Tibial nerve (tissue), 4 donors: Measurements from ENCODE around the gene CDKN3. TPM values are rescaled to one million over a fixed set of nuclear protein-coding genes. Genes with fewer than 3 reads are reported as not detected.
"Not testable (repeated sequence)": the region's sequence is repeated elsewhere in the genome, so short reads cannot be mapped to it uniquely, and the experiment has no call there.

Experiments used
- DNase-seq, 2 donors: peaks; one replicate each; pipeline ENCODE4 v3.0.0-alpha.2; 2019; ENCODE audit warnings: low spot score in 2 of 2
- H3K27ac ChIP-seq, 4 donors: fragments of 200-600 bp; sonication (generic) in 3 of 4; one replicate each; pipeline ENCODE4 v1.5.1; 2017 to 2019; ENCODE audit warnings: mild to moderate bottlenecking in 1 of 4
- H3K27me3 ChIP-seq, 2 donors: fragments of 200-600 bp; sonication (generic) in 1 of 2; one replicate each; pipeline versions ENCODE4 v1.5.1 to v1.6.0; 2017 to 2019
- H3K36me3 ChIP-seq, 3 donors: fragments of 200-600 bp; sonication (generic); one replicate each; pipeline ENCODE4 v1.5.1; 2018 to 2019
- H3K4me1 ChIP-seq, 4 donors: fragments of 200-600 bp; sonication (generic) in 3 of 4; one replicate each; pipeline ENCODE4 v1.5.1; 2017 to 2019
- H3K4me3 ChIP-seq, 4 donors: fragments of 200-600 bp; sonication (generic) in 3 of 4; one replicate each; pipeline ENCODE4 v1.5.1; 2017 to 2019; ENCODE audit warnings: mild to moderate bottlenecking in 1 of 4, moderate library complexity in 1 of 4
- H3K9me3 ChIP-seq, 4 donors: fragments of 200-600 bp; sonication (generic) in 3 of 4; one replicate each; pipeline ENCODE4 v1.5.1; 2017 to 2019
- EP300 ChIP-seq, 2 donors: sonication (generic); formaldehyde crosslinking; IDR thresholded peaks; one replicate each; pipeline ENCODE4 v1.6.1; 2017; ENCODE audit warnings: antibody characterized with exemption in 2 of 2, mild to moderate bottlenecking in 1 of 2
- POLR2A ChIP-seq, 2 donors: fragments of 450-650 bp; IDR thresholded peaks; one replicate each; pipeline ENCODE4 v1.6.1; 2017; ENCODE audit warnings: antibody characterized with exemption in 2 of 2, mild to moderate bottlenecking in 2 of 2, moderate library complexity in 2 of 2
- WGBS, 2 donors: methylation state at CpG; one replicate each; pipeline ENCODE4 v1.1.5; 2018; 5-methylcytosine and 5-hydroxymethylcytosine counted together
- total RNA-seq, 4 donors: library from RNA; depleted of rRNA; stranded (reverse); fragments of >200 nt; gene quantifications; one replicate each; pipeline ENCODE4 v1.1.0, GENCODE V29; 2016
- TF ChIP-seq, protein P1 (sequence below), 5 experiments: fragments of 200-600 bp in 3 of 5; fragments of 450-650 bp in 2 of 5; sonication (generic) in 3 of 5; IDR thresholded peaks; one replicate each; pipeline ENCODE4 v1.5.1; 2016 to 2019; ENCODE audit warnings: antibody characterized with exemption in 5 of 5, mild to moderate bottlenecking in 3 of 5, moderate library complexity in 2 of 5

Gene CDKN3
- total RNA-seq, 4 donors from 2014 or later = 3.6 to 4.6 TPM; not detected in 2

DNA sequence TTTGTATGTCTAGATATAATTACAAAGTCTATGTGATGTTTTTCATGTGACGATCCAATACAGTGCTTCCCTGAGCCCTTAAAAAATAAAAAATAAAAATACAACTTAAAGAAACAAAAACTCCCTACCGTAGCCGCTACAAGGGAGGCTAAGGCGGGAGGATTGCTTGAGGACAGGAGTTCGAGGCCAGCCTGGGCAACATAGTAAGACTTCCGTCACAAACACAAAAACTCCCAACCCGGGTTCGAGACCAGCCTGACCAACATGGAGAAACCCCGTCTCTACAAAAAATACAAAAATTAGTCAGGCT, 669 bp upstream of the CDKN3 start:
- Histone ChIP-seq H3K27me3 (no peaks in the 10 kb centered on the region), H3K4me3 (peak overlapping the region; percentile 42 to 85 (median 62)), H3K9me3 (no peaks in the 10 kb centered on the region), H3K27ac (peak overlapping the region in 1 of 4 donors; percentile 68), H3K36me3 (no peaks in the 10 kb centered on the region), H3K4me1 (peaks cover 0 to 14% (median 0%) of the 10 kb centered on the region in 4 donors)
- 67 to 75% methylated on average over 9 of the region's 9 CpGs for WGBS, 2 donors
- TF ChIP-seq POLR2A (IDR thresholded peaks at IDR 0.05) (no peak), EP300 (IDR thresholded peaks at IDR 0.05) (no peak)
- TF ChIP-seq, protein P1, sequence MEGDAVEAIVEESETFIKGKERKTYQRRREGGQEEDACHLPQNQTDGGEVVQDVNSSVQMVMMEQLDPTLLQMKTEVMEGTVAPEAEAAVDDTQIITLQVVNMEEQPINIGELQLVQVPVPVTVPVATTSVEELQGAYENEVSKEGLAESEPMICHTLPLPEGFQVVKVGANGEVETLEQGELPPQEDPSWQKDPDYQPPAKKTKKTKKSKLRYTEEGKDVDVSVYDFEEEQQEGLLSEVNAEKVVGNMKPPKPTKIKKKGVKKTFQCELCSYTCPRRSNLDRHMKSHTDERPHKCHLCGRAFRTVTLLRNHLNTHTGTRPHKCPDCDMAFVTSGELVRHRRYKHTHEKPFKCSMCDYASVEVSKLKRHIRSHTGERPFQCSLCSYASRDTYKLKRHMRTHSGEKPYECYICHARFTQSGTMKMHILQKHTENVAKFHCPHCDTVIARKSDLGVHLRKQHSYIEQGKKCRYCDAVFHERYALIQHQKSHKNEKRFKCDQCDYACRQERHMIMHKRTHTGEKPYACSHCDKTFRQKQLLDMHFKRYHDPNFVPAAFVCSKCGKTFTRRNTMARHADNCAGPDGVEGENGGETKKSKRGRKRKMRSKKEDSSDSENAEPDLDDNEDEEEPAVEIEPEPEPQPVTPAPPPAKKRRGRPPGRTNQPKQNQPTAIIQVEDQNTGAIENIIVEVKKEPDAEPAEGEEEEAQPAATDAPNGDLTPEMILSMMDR (IDR thresholded peaks at IDR 0.05) = no peak
- no peak for DNase-seq

DNA sequence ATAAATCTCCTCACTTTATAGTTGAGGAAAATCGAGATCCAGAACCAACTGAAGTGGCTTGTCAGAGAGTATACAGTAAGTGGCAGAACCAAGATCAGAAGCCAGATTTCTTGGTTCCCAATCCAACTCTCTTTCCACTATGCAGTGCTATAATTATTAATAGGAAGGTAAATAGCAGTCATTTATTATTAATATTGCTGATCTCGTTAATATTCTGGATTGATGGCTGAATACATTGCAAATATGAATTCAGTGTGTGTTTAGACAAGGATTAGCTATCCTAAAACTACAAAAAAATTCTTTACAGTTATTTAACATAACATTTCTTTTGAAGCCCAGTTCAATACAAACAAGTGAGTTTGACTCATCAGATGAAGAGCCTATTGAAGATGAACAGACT, 2.8 kb downstream of the CDKN3 start:
- no peaks in the 10 kb centered on the region for H3K36me3 ChIP-seq
- H3K4me1 ChIP-seq = peaks cover 0 to 14% (median 0%) of the 10 kb centered on the region in 4 donors
- no peaks in the 10 kb centered on the region for H3K9me3 ChIP-seq
- 90% methylated on average over 2 of the region's 2 CpGs for WGBS, 2 donors
- no peaks in the 10 kb centered on the region for H3K27me3 ChIP-seq
- no peak for DNase-seq
- TF ChIP-seq, protein P1 (IDR thresholded peaks at IDR 0.05) = no peak
- TF ChIP-seq POLR2A (IDR thresholded peaks at IDR 0.05) = no peak
- no peak for TF ChIP-seq EP300 (IDR thresholded peaks at IDR 0.05)
- no peak overlapping the region for H3K27ac ChIP-seq
- H3K4me3 ChIP-seq = no peak overlapping the region

DNA sequence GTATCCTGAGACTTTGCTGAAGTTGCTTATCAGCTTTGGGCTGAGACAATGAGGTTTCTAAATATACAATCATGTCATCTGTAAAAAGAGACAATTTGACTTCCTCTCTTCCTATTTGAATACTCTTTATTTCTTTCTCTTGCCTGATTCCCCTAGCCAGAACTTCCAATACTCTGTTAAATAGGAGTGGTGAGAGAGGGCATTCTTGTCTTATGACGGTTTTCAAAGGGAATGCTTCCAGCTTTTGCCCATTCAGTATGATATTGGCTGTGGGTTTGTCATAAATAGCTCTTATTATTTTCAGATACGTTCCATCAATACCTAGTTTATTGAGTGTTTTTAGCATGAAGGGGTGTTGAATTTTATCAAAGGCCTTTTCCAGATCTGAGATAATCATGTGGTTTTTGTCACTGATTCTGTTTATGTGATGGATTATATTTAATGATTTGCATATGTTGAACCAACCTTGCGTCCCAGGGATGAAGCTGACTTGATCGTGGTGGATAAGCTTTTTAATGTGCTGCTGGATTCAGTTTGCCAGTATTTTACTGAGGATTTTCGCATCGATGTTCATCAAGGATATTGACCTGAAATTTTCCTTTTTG, 6.7 kb downstream of the CDKN3 start:
- not testable (repeated sequence) for H3K9me3 ChIP-seq, H3K4me3 ChIP-seq, H3K27me3 ChIP-seq, H3K4me1 ChIP-seq, H3K36me3 ChIP-seq, DNase-seq, H3K27ac ChIP-seq
- 56 to 59% methylated on average over 6 of the region's 6 CpGs for WGBS, 2 donors

DNA sequence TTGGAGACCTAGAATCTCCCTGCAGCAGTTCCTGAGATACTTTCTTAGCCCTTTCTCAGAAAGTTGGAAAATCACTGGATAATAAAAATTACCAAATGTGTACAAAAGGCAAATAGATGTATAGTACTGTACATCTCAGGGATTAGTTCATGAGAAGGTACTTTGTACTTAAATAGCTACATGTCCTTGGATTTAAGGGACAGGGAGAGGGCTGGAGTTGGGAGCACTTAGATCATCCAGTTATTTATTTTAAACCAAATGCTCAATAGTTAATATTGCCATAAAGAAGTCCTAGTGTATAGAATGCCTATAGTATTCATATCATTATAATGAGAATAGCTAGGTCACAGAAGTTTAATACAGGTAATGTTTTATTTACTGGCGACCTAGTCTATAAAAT, 13.4 kb downstream of the CDKN3 start:
- 94 to 98% methylated on average over 1 of the region's 1 CpG for WGBS, 2 donors
- H3K27ac ChIP-seq = no peak overlapping the region
- H3K4me1 ChIP-seq = no peaks in the 10 kb centered on the region
- no peak for DNase-seq
- no peaks in the 10 kb centered on the region for H3K9me3 ChIP-seq
- H3K27me3 ChIP-seq = no peaks in the 10 kb centered on the region
- peaks cover 0 to 6% (median 0%) of the 10 kb centered on the region in 3 donors for H3K36me3 ChIP-seq
- H3K4me3 ChIP-seq = no peak overlapping the region
- TF ChIP-seq, protein P1 (IDR thresholded peaks at IDR 0.05) = no peak
- TF ChIP-seq EP300 (IDR thresholded peaks at IDR 0.05) (no peak), POLR2A (IDR thresholded peaks at IDR 0.05) (no peak)

DNA sequence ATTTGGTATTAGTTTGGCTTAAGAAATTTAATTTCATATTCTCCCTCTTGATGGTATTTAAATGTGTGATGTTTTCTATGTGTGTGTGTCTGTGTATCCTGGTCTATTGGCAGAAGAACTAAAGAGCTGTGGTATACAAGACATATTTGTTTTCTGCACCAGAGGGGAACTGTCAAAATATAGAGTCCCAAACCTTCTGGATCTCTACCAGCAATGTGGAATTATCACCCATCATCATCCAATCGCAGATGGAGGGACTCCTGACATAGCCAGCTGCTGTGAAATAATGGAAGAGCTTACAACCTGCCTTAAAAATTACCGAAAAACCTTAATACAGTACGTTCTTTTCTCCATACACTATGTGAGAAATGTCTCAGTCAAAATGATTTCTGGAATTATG, 14.6 kb downstream of the CDKN3 start:
- TF ChIP-seq EP300 (IDR thresholded peaks at IDR 0.05) (no peak), POLR2A (IDR thresholded peaks at IDR 0.05) (no peak)
- TF ChIP-seq, protein P1 (IDR thresholded peaks at IDR 0.05) = no peak
- Histone ChIP-seq H3K4me3 (no peak overlapping the region), H3K36me3 (peaks cover 0 to 6% (median 0%) of the 10 kb centered on the region in 3 donors), H3K27me3 (no peaks in the 10 kb centered on the region), H3K27ac (no peak overlapping the region), H3K9me3 (no peaks in the 10 kb centered on the region), H3K4me1 (no peaks in the 10 kb centered on the region)
- WGBS, 2 donors = 94 to 97% methylated on average over 3 of the region's 3 CpGs
- no peak for DNase-seq
